NT2/D1 (cell line): ENCODE results near the gene NOX5.

Experiments
- SUZ12 ChIP-seq: IDR thresholded peaks from 2 replicates; pipeline ENCODE4 v1.6.1; 2011; ENCODE audit not compliant: insufficient read length, insufficient read depth; ENCODE audit errors: extremely low read depth
- YY1 ChIP-seq: IDR thresholded peaks from 2 replicates; pipeline ENCODE4 v1.6.1; 2011; ENCODE audit not compliant: insufficient read length, insufficient read depth

DNA sequence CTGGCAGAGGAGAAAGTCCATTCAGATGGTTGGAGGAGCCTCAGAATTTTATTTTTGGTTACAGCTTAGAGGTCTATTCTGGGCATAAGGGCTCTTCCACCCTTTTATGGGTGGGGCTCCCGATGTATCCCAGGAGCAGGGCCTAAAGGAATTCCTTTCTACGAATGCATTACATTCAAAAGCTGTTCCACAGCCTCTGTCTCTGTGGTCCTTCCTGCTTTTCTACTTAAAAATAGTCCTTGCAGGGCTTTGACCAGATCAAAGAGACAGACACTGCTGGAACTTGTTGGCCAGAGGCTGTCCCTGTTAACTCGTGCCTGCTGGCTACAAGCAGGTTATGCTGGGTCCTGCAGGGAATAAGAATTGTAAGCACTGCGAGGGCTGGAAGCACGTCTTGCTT lies 14.4 kb upstream of the NOX5 start:
- TF ChIP-seq YY1 = no peak
- TF ChIP-seq SUZ12 = no peak
